ENCODE measurements around the gene RAPGEF5. TPM values are rescaled to one million over a fixed set of nuclear protein-coding genes. Genes with fewer than 3 reads are reported as not detected.

Gene RAPGEF5
- total RNA-seq, 1 donor from 2014 or later: 139 TPM

GRCh38 chr7:22241805-22242390, 115.1 kb downstream of the RAPGEF5 start:
- Histone ChIP-seq H3K27ac (no peak overlapping the region), H3K9me3 (no peaks in the 10 kb centered on the region), H3K4me3 (no peak overlapping the region), H3K4me1 (no peaks in the 10 kb centered on the region), H3K36me3 (no peaks in the 10 kb centered on the region), H3K27me3 (no peaks in the 10 kb centered on the region)
- no peak for ATAC-seq
- TF ChIP-seq, protein P1, sequence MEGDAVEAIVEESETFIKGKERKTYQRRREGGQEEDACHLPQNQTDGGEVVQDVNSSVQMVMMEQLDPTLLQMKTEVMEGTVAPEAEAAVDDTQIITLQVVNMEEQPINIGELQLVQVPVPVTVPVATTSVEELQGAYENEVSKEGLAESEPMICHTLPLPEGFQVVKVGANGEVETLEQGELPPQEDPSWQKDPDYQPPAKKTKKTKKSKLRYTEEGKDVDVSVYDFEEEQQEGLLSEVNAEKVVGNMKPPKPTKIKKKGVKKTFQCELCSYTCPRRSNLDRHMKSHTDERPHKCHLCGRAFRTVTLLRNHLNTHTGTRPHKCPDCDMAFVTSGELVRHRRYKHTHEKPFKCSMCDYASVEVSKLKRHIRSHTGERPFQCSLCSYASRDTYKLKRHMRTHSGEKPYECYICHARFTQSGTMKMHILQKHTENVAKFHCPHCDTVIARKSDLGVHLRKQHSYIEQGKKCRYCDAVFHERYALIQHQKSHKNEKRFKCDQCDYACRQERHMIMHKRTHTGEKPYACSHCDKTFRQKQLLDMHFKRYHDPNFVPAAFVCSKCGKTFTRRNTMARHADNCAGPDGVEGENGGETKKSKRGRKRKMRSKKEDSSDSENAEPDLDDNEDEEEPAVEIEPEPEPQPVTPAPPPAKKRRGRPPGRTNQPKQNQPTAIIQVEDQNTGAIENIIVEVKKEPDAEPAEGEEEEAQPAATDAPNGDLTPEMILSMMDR (IDR thresholded peaks at IDR 0.05): no peak
- intact Hi-C loops (cut with DNase I): no loop called here
- DNase-seq: no peak

GRCh38 chr7:22240904-22241571, 115.9 kb downstream of the RAPGEF5 start:
- no peak overlapping the region for H3K27ac ChIP-seq
- intact Hi-C loops (cut with DNase I): no loop called here
- DNase-seq: no peak

GRCh38 chr7:22238354-22239311, 118.3 kb downstream of the RAPGEF5 start:
- no peak overlapping the region for H3K4me3 ChIP-seq
- DNase-seq (no peak), ATAC-seq (no peak)
- H3K27me3 ChIP-seq: no peaks in the 10 kb centered on the region
- intact Hi-C loops (cut with DNase I): no loop called here
- no peaks in the 10 kb centered on the region for H3K9me3 ChIP-seq
- H3K36me3 ChIP-seq: no peaks in the 10 kb centered on the region
- no peak overlapping the region for H3K27ac ChIP-seq
- TF ChIP-seq, protein P1 (IDR thresholded peaks at IDR 0.05): no peak
- no peaks in the 10 kb centered on the region for H3K4me1 ChIP-seq

More at GRCh38 chr7:22240904-22241571, 115.9 kb downstream of the RAPGEF5 start:
- ATAC-seq: no peak
- Histone ChIP-seq H3K4me1 (no peaks in the 10 kb centered on the region), H3K4me3 (no peak overlapping the region), H3K9me3 (no peaks in the 10 kb centered on the region), H3K27me3 (no peaks in the 10 kb centered on the region), H3K36me3 (no peaks in the 10 kb centered on the region)
- TF ChIP-seq, protein P1 (IDR thresholded peaks at IDR 0.05): no peak

GRCh38 chr7:22235134-22235533, 121.8 kb downstream of the RAPGEF5 start:
- H3K36me3 ChIP-seq: no peaks in the 10 kb centered on the region
- H3K4me3 ChIP-seq: no peak overlapping the region
- no peak for ATAC-seq
- intact Hi-C loops (cut with DNase I): no loop called here
- H3K27me3 ChIP-seq: no peaks in the 10 kb centered on the region
- DNase-seq: no peak
- H3K27ac ChIP-seq: no peak overlapping the region
- no peaks in the 10 kb centered on the region for H3K4me1 ChIP-seq
- TF ChIP-seq, protein P1 (IDR thresholded peaks at IDR 0.05): no peak
- H3K9me3 ChIP-seq: no peaks in the 10 kb centered on the region

DNA sequence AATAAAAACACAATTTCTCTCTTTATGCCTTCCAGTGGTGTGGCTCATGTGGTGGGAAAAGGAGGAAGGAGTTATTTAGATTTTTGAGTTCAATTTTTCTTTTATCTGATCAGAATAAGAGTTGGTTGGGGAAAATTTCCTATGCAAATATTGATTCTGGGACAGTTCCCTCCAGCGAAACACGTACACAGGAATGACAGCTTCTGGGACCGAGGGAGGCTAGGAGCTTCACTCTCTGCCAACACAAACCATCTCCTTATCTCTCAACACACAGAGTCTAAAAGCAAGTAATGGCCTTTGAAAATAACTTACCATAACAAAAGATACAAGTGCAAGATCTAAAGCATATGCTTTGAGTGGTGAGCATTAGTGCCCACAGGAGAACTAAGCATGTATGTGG, 122.7 kb downstream of the RAPGEF5 start:
- ATAC-seq (no peak), DNase-seq (no peak)
- Histone ChIP-seq H3K27ac (no peak overlapping the region), H3K27me3 (no peaks in the 10 kb centered on the region), H3K9me3 (no peaks in the 10 kb centered on the region), H3K4me3 (no peak overlapping the region), H3K4me1 (no peaks in the 10 kb centered on the region), H3K36me3 (no peaks in the 10 kb centered on the region)
- intact Hi-C loops (cut with DNase I): no loop called here
- TF ChIP-seq, protein P1 (IDR thresholded peaks at IDR 0.05): no peak
